Coronary artery (tissue), 2 donors: ENCODE measurements around the gene TEX29.

Experiments
- DNase-seq: peaks from one replicate; pipeline ENCODE4 v3.0.0-alpha.2; 2017; ENCODE audit warnings: low spot score
- H3K27ac ChIP-seq, 2 donors: fragments of 200-600 bp; sonication (generic); one replicate each; pipeline ENCODE4 v1.5.1; 2016 to 2019
- H3K4me3 ChIP-seq: fragments of 200-600 bp; sonication (generic); 2 replicates; pipeline ENCODE4 v1.5.1; 2016; ENCODE audit warnings: mild to moderate bottlenecking, moderate library complexity
- CTCF ChIP-seq: fragments of 200-600 bp; sonication (generic); IDR thresholded peaks from one replicate; pipeline ENCODE4 v1.5.1; 2019; ENCODE audit warnings: antibody characterized with exemption

Gene TEX29

GRCh38 chr13:111384441-111385182 is 64.2 kb downstream of the TEX29 start:
- Histone ChIP-seq H3K4me3 (no peak overlapping the region), H3K27ac (no peak overlapping the region)
- DNase-seq: no peak
- TF ChIP-seq CTCF: no peak

- no peak for DNase-seq
- H3K27ac ChIP-seq: no peak overlapping the region
- TF ChIP-seq CTCF: no peak
- H3K4me3 ChIP-seq: no peak overlapping the region
Measured at GRCh38 chr13:111385183-111385857, 64.9 kb downstream of the TEX29 start.

GRCh38 chr13:111387026-111387871 is 66.8 kb downstream of the TEX29 start:
- DNase-seq: no peak
- no peak for TF ChIP-seq CTCF
- Histone ChIP-seq H3K4me3 (no peak overlapping the region), H3K27ac (no peak overlapping the region)

- Histone ChIP-seq H3K4me3 (no peak overlapping the region), H3K27ac (no peak overlapping the region)
- peak; percentile 53 for DNase-seq
- TF ChIP-seq CTCF: no peak
Measured at GRCh38 chr13:111387945-111388600, 67.6 kb downstream of the TEX29 start.

GRCh38 chr13:111388851-111389500 is 68.5 kb downstream of the TEX29 start:
- H3K4me3 ChIP-seq: no peak overlapping the region
- H3K27ac ChIP-seq: no peak overlapping the region
- peak; percentile 62 for DNase-seq
- no peak for TF ChIP-seq CTCF

GRCh38 chr13:111389621-111390521 is 69.4 kb downstream of the TEX29 start:
- peak; percentile 53 for DNase-seq
- Histone ChIP-seq H3K27ac (no peak overlapping the region), H3K4me3 (no peak overlapping the region)
- TF ChIP-seq CTCF: no peak
